IMR-90 (cell line): Measurements from ENCODE around the gene GPATCH2. TPM values are rescaled to one million over a fixed set of nuclear protein-coding genes. Genes with fewer than 3 reads are reported as not detected.
"Not testable (repeated sequence)": the region's sequence is repeated elsewhere in the genome, so short reads cannot be mapped to it uniquely, and the experiment has no call there.

Source experiments
- ATAC-seq: fragments of 200-7000 bp; cut with Tn5 transposase; 2 replicates; pipeline ENCODE4 v1.9.1; 2020; ENCODE audit warnings: low read depth, mild to moderate bottlenecking, moderate library complexity
- BruUV-seq: library from RNA; stranded (reverse); fragments of 400-500 nt; replicated peaks from 2 replicates; lab custom pipeline; 2021; lab: Mats Ljungman, UMichigan
- CTCF ChIA-PET: fragments of 300-600 bp; formaldehyde crosslinking; extraction: SDS; loops from one replicate; lab custom pipeline; 2021; ENCODE audit warnings: antibody characterized with exemption; lab: Yijun Ruan, JAX
- POLR2A ChIA-PET: fragments of 300-600 bp; sonication (Branson Sonifier 250); formaldehyde crosslinking; loops from one replicate; lab custom pipeline; 2022; ENCODE audit warnings: antibody characterized with exemption; ENCODE audit not compliant: unreplicated experiment; lab: Charles Lee
- DNase-seq: peaks from one replicate; pipeline ENCODE4 v3.0.0; 2013
- H2AFZ ChIP-seq: replicated peaks from 2 replicates; pipeline ENCODE3; 2013; ENCODE audit warnings: low read length, mild to moderate bottlenecking; ENCODE audit not compliant: poor library complexity
- H2AK5ac ChIP-seq: 2 replicates; pipeline ENCODE4 v1.6.1; 2013; ENCODE audit warnings: low read depth, low read length, inconsistent platforms
- H2AK9ac ChIP-seq: replicated peaks from 2 replicates; pipeline ENCODE3; 2013; ENCODE audit warnings: mild to moderate bottlenecking, low read depth, low read length, moderate library complexity; ENCODE audit not compliant: poor library complexity
- H2BK120ac ChIP-seq: 2 replicates; pipeline ENCODE4 v1.6.1; 2013; ENCODE audit warnings: low read depth, low read length, inconsistent platforms
- H2BK15ac ChIP-seq: 3 replicates; pipeline ENCODE4 v1.6.1; 2013; ENCODE audit warnings: low read depth, low read length, inconsistent platforms
- H2BK20ac ChIP-seq: 2 replicates; pipeline ENCODE4 v1.6.1; 2013; ENCODE audit warnings: low read depth, mild to moderate bottlenecking, inconsistent platforms, low read length, moderate library complexity
- H2BK5ac ChIP-seq: 2 replicates; pipeline ENCODE4 v1.6.1; 2013; ENCODE audit warnings: mild to moderate bottlenecking, low read depth, low read length, inconsistent platforms; ENCODE audit not compliant: poor library complexity, severe bottlenecking
- H3K14ac ChIP-seq: replicated peaks from 2 replicates; pipeline ENCODE4 v1.6.1; 2013; ENCODE audit warnings: low read depth, low read length, inconsistent platforms
- H3K18ac ChIP-seq: 2 replicates; pipeline ENCODE4 v1.6.1; 2013; ENCODE audit warnings: low read depth, low read length, control low read depth
- H3K23ac ChIP-seq: 2 replicates; pipeline ENCODE4 v1.6.1; 2013; ENCODE audit warnings: low read depth, low read length, inconsistent platforms
- H3K27ac ChIP-seq: 2 replicates; pipeline ENCODE4 v1.5.1; 2013; ENCODE audit warnings: mild to moderate bottlenecking, control low read depth, low read length; ENCODE audit not compliant: insufficient read depth
- H3K27me3 ChIP-seq: 2 replicates; pipeline ENCODE4 v1.6.1; 2013; ENCODE audit warnings: low read length; ENCODE audit not compliant: control insufficient read depth, insufficient read depth
- H3K36me3 ChIP-seq: 2 replicates; pipeline ENCODE4 v1.6.1; 2013; ENCODE audit warnings: low read length, mixed read lengths; ENCODE audit not compliant: control insufficient read depth, insufficient read depth
- H3K4ac ChIP-seq: 2 replicates; pipeline ENCODE4 v1.6.1; 2013; ENCODE audit warnings: low read depth, low read length, inconsistent platforms
- H3K4me1 ChIP-seq: 2 replicates; pipeline ENCODE4 v1.6.1; 2013; ENCODE audit warnings: low read length, mixed read lengths; ENCODE audit not compliant: control insufficient read depth, insufficient read depth
- H3K4me2 ChIP-seq: 2 replicates; pipeline ENCODE4 v1.6.1; 2013; ENCODE audit warnings: low read depth, mild to moderate bottlenecking, control low read depth, low read length, moderate library complexity
- H3K4me3 ChIP-seq: 2 replicates; pipeline ENCODE4 v1.5.1; 2013; ENCODE audit warnings: low read depth, mild to moderate bottlenecking, control low read depth, low read length, moderate library complexity; ENCODE audit not compliant: insufficient read depth
- H3K56ac ChIP-seq: 2 replicates; pipeline ENCODE4 v1.6.1; 2013; ENCODE audit warnings: low read length, inconsistent platforms; ENCODE audit not compliant: insufficient read depth; ENCODE audit errors: extremely low read depth
- H3K79me1 ChIP-seq, 2 experiments: 2 replicates each; pipeline ENCODE4 v1.6.1; 2013; ENCODE audit warnings: low read length in 2 of 2, inconsistent platforms in 1 of 2, low read depth in 1 of 2
- H3K9ac ChIP-seq: 2 replicates; pipeline ENCODE4 v1.6.1; 2013; ENCODE audit warnings: low read depth, low read length, control low read depth
- H3K9me1 ChIP-seq: 2 replicates; pipeline ENCODE4 v1.6.1; 2013; ENCODE audit warnings: low read length, inconsistent platforms; ENCODE audit not compliant: insufficient read depth
- H3K9me3 ChIP-seq: 2 replicates; pipeline ENCODE4 v1.6.1; 2013; ENCODE audit warnings: low read length; ENCODE audit not compliant: control insufficient read depth, insufficient read depth
- H4K20me1 ChIP-seq: 2 replicates; pipeline ENCODE4 v1.6.1; 2013; ENCODE audit warnings: low read length, inconsistent platforms; ENCODE audit not compliant: insufficient read depth
- H4K5ac ChIP-seq: 2 replicates; pipeline ENCODE4 v1.6.1; 2013; ENCODE audit warnings: mild to moderate bottlenecking, low read depth, low read length, control low read depth
- H4K8ac ChIP-seq, 2 experiments: 2 replicates each; pipeline ENCODE4 v1.6.1; 2013; ENCODE audit warnings: low read depth in 2 of 2, low read length in 2 of 2, control low read depth in 1 of 2, inconsistent platforms in 1 of 2
- H4K91ac ChIP-seq: 2 replicates; pipeline ENCODE4 v1.6.1; 2013; ENCODE audit warnings: low read depth, low read length, inconsistent platforms; ENCODE audit not compliant: insufficient read depth
- WGBS, 2 experiments: methylation state at CpG; one replicate each; pipeline versions ENCODE4 v1.1.5 to v1.1.7; 2013; ENCODE audit warnings: missing lambda C conversion rate in 2 of 2; ENCODE audit not compliant: insufficient read length in 1 of 2; ENCODE audit errors: extremely low coverage in 2 of 2; 5-methylcytosine and 5-hydroxymethylcytosine counted together
- dilution Hi-C: fragments of 300-500 bp; cut with HindIII; formaldehyde crosslinking; loops from one replicate; pipeline ENCODE4 v1.14.3; 2018; ENCODE audit warnings: low sequenced_read_pairs; ENCODE audit not compliant: unreplicated experiment
- in situ Hi-C: fragments of 300-500 bp; cut with MboI; formaldehyde crosslinking; loops from 3 replicates; pipeline ENCODE4 v1.14.3; 2019; ENCODE audit warnings: low sequenced_read_pairs, inconsistent platforms, mixed read lengths
- intact Hi-C: fragments of 100-400 bp; cut with micrococcal nuclease; formaldehyde crosslinking; loops from 2 replicates; pipeline ENCODE4 v1.10.0; 2022
- polyA plus RNA-seq, 3 experiments: library from polyadenylated mRNA; depleted of rRNA; stranded (reverse); fragments of >200 nt; gene quantifications; 2 replicates each; pipeline ENCODE4 v1.2.3, GENCODE V29; 2012; ENCODE audit warnings: low replicate concordance in 1 of 3
- total RNA-seq: library from RNA; depleted of rRNA; stranded (reverse); fragments of >200 nt; gene quantifications from 2 replicates; pipeline ENCODE4 v1.2.3, GENCODE V29; 2012

GPATCH2 gene
- total and polyA plus RNA-seq, 2 of the 4 experiments (the other 2 are of a cell fraction), result 4.7 to 11.8 TPM

GRCh38 chr1:217379804-217380203 lies 251.1 kb downstream of the GPATCH2 start:
- DNase-seq, H3K14ac ChIP-seq, BruUV-seq, CTCF ChIA-PET, H2AFZ ChIP-seq, H2BK15ac ChIP-seq, intact Hi-C loops, H3K56ac ChIP-seq, H3K36me3 ChIP-seq, H4K8ac ChIP-seq, ATAC-seq, POLR2A ChIA-PET, H3K27me3 ChIP-seq, H3K27ac ChIP-seq, H2AK5ac ChIP-seq, H2BK5ac ChIP-seq, H3K4me3 ChIP-seq, H3K4me2 ChIP-seq, H4K91ac ChIP-seq, dilution Hi-C loops, H3K4me1 ChIP-seq, H3K79me1 ChIP-seq, H2AK9ac ChIP-seq, H4K5ac ChIP-seq, H3K23ac ChIP-seq, H3K9me3 ChIP-seq, H3K9ac ChIP-seq, H3K9me1 ChIP-seq, H3K4ac ChIP-seq, H3K18ac ChIP-seq, H2BK20ac ChIP-seq, H2BK120ac ChIP-seq, in situ Hi-C loops, H4K20me1 ChIP-seq: not testable (repeated sequence)
- 26% methylated on average over 3 of the region's 5 CpGs; no CpG with 5 or more reads in 1 of the 2 experiments for WGBS, 2 experiments
